Glomerular endothelial cell (primary cell): ENCODE measurements around the gene CHST14. TPM values are rescaled to one million over a fixed set of nuclear protein-coding genes. Genes with fewer than 3 reads are reported as not detected.

Source experiments
- DNase-seq: peaks from one replicate; pipeline ENCODE4 v3.0.0-alpha.2; 2011; ENCODE audit warnings: low read depth, low spot score; ENCODE audit errors: extremely low read depth
- total RNA-seq: library from RNA; depleted of rRNA; stranded (reverse); fragments of >200 nt; gene quantifications from 2 replicates; pipeline ENCODE4 v1.2.3, GENCODE V29; 2015

Gene CHST14
- total RNA-seq, 1 donor from 2014 or later = 51.1 TPM

DNA sequence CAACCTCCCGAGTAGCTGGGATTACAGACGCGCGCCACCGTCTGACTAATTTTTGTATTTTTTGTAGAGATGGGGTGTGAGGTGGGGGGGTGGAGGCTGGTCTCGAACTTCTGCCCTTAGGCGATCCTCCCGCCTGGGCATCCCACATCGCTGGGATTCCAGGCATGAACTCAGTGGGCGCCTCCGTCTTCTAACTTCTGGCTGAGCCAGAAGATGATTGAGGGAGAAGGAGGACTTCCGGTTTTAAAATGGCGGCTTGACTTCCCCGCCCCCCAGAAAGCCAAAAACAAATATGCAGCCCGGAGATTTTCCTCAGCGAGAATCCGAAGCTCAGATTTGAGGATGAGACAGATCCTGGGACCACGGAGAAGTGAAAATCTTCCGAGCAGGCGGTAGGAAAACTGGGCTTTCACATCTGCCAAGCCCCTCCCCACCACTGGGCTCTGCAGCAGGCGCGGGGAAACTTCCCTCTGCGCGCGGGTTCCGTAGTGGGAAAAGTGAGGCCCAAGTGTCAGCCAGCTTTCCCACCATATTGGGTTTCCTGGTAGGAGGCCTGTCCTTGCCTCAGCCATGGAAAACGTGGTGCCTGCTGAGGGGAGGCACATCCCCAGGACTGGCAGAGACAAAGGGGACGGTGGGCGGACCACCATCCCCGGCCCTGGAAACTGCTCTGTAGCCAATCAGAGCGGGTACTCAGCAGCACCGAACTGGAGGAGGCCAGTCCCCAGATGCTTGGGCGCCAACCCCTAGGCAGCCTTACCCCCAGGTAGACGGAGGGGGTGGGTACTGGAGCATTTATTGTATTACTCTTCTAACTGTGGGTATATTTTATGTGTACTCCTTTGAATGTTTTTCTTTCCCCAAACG, 17.3 kb downstream of the CHST14 start:
- DNase-seq = no peak

- DNase-seq = no peak
These were observed 18.7 kb downstream of the CHST14 start for GRCh38 chr15:40489274-40490175.

- DNase-seq = no peak
These were observed 22.5 kb downstream of the CHST14 start for GRCh38 chr15:40493089-40493840.

GRCh38 chr15:40495516-40495915, 24.7 kb downstream of the CHST14 start:
- DNase-seq = no peak

DNA sequence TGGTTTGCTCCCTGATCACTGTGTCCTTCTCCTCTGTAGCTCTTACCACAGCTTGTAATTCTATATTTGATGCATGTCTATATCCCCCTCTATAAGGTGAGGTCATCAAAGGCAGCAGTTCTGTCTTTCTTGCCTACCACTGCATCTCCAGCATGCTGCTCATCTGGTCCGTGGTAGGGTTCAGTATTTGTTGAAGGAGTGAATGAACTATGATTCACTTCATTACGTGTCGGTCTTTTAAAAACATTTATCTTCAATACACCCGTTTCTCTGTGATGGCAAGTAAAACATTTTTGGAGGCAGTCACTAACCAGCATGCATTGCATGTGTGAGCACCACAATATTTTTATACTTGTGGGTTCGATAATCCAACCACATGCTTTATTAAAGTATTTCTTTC, 27.6 kb downstream of the CHST14 start:
- DNase-seq = no peak

- no peak for DNase-seq
These were observed 28.1 kb downstream of the CHST14 start for GRCh38 chr15:40498891-40499290.

DNA sequence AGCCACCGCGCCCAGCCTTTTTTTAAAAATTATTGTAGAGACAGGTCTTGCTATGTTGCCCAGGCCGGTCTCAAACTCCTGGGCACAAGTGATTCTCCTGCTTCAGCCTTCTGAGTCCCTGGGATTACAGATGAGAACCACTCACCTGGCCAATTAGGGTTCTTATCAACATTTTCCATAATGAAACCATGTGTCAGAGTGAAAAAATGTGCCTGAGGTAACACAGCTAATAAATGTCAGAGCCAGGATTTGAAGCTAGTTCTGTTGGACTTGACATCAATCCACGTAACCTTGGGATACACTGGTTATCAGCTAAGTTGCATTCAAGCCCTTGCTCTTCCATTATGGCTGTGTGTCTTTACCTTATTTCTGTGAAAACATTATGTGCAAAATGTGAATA, 29.1 kb downstream of the CHST14 start:
- no peak for DNase-seq

GRCh38 chr15:40500568-40501330, 30.0 kb downstream of the CHST14 start:
- DNase-seq = no peak

GRCh38 chr15:40501487-40501886, 30.7 kb downstream of the CHST14 start:
- no peak for DNase-seq

GRCh38 chr15:40506964-40507571, 36.3 kb downstream of the CHST14 start:
- DNase-seq = no peak

GRCh38 chr15:40508216-40508615, 37.4 kb downstream of the CHST14 start:
- no peak for DNase-seq

DNA sequence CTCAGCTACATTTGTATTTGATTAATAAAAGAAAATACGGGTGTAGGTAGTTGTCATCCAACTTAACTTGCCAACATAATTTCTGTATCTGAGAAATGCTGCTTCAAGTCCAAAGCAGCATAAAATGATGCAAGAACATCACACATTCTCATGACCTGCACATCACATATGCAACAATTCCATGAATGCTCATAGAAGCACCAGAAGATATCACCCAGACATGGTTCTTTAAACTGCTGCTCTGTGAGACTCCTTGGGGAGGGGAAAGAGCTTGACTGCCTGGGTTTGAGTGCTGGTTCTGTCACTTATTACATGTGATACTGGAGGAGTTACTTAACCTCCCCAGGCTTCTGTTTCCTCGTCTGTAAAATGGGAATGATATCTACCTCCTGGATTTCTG, 39.4 kb downstream of the CHST14 start:
- no peak for DNase-seq

- no peak for DNase-seq
These were observed 40.3 kb downstream of the CHST14 start for GRCh38 chr15:40511093-40511471.

DNA sequence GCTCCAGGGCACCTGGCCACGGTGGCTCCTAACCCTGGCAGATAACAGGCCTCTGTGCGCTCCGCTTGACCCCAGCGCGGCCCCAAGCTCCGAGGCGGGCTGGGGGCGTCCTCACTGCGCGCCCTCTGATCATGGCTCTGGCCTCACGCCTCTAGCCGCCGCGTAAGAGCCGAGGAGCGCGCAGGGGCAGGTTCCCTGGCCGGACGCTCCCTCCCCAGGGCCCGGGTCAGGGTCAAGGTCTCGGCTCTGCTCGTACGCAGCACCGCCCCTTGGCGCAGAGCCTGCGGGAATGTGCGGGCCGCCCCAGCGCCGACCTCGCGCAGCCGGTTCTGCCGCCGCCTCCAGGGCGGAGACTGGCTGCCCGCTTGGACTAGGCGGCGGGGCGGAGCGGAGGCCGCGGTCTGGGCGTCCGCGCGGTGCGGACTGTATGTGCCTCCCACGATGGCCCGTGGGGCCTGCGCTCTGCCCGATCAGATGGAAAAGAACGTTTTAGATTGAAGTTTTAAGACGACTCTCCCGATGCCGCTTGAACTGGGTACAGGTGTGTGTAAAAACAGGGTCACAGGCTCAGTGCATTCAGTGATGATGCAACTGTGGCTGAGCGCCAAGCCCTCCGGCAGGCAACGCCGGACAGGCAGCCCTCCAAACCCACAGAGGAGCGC, 40.8 kb downstream of the CHST14 start:
- no peak for DNase-seq

- no peak for DNase-seq
These were observed 41.7 kb downstream of the CHST14 start for GRCh38 chr15:40512440-40512839.

DNA sequence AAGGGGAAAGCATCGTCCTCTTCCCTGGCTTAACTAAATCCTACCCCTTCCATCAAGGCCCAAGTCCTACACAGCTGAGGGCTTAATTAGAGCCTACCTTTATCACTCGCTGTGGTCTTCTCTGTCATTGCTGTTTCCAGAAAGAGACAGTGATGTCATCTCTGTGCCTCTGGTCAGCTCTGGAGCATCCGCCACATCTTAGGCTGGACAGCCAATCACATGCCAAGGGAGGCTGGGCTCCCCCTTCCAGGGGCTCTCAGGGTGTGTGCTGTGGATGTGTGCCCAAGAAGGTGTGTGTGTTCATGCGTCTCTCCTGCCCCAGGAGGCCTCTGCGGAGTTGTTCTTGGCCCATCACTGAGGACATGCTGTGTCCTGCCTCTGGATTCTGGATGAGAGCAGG, 42.8 kb downstream of the CHST14 start:
- no peak for DNase-seq

DNA sequence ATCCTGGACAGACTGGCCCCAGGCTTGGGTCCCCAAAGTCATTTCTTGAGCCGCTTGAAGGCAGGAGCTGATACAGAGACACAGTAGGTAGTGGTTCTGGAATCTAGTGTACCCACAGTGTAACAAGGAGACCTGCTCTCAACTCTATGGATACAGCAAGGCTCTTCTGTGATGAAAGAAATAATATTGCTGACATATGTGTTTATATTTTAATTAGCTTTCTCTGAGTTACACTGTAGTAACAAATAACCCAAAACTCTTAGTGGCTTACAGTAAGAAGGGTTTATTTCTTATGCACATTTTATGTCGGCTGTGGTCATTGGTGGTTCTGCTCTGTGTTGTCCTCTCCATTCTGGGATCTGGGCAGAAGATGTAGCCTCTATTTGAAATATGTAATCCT, 45.5 kb downstream of the CHST14 start:
- DNase-seq = no peak
